Measurements from ENCODE around the gene ZKSCAN3. TPM values are rescaled to one million over a fixed set of nuclear protein-coding genes. Genes with fewer than 3 reads are reported as not detected.

Gene ZKSCAN3
- total RNA-seq, 2 experiments from 2014 or later: 2.2 to 2.7 TPM

DNA sequence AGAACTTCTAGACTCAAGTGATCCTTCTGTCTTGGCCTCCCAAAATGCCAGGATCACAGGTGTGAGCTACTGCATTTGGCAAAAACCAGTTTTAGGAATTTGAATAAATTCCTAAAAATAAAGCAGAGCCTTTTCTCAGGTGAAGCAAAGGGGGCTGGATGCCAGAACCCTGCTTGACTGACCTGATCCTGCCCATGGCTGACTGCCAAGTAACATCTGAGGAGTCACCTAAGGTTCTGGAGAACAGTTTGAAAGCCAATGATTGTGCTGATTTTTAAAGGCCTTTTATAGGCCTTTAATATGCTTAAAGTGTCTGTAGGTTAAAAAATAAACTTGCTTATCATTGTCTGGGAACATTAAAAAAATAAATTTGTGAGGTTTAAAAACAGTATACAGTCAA, 63.9 kb downstream of the ZKSCAN3 start:
- peaks cover 16% of the 10 kb centered on the region for H3K27me3 Mint-ChIP-seq
- ChIA-PET POLR2A (no interaction called here), CTCF (no interaction called here)
- no peak overlapping the region for H3K4me3 Mint-ChIP-seq
- intact Hi-C loops (cut with micrococcal nuclease): no loop called here
- H3K36me3 Mint-ChIP-seq: no peaks in the 10 kb centered on the region
- H3K27ac Mint-ChIP-seq: no peak overlapping the region
- no peaks in the 10 kb centered on the region for H3K9me3 Mint-ChIP-seq
- no peak for DNase-seq
- H3K4me1 Mint-ChIP-seq (ENCODE audit: low read depth): peaks cover 2% of the 10 kb centered on the region

Other genes with a start within 250 kb of the ZKSCAN3 start
- 1 to 10 TPM; 2.8 to 3.6 TPM for gene ZSCAN16, start 225.3 kb upstream of the ZKSCAN3 start, total RNA-seq
- gene ZKSCAN8, start 208.1 kb upstream of the ZKSCAN3 start, total RNA-seq: 10 to 100 TPM; 14.4 to 16.5 TPM
- gene ZSCAN9, start 124.7 kb upstream of the ZKSCAN3 start, total RNA-seq: 1 to 10 TPM; 2.8 to 3.0 TPM
- 1 to 10 TPM; 3.7 to 3.8 TPM for gene ZKSCAN4, start 97.7 kb upstream of the ZKSCAN3 start, total RNA-seq
- gene NKAPL, start 90.7 kb upstream of the ZKSCAN3 start, total RNA-seq: not detected
- 1 to 10 TPM; 6.0 to 6.4 TPM for gene ZSCAN26, start 82.8 kb upstream of the ZKSCAN3 start, total RNA-seq
- 1 to 10 TPM; 1.6 to 1.9 TPM for gene PGBD1, start 68.4 kb upstream of the ZKSCAN3 start, total RNA-seq
- gene ZSCAN31, start 13.8 kb upstream of the ZKSCAN3 start, total RNA-seq: 1 to 10 TPM in 1 of 2 experiments, under 1 TPM in 1; 0.77 to 1.6 TPM
- gene ZSCAN12, start 49.8 kb downstream of the ZKSCAN3 start, total RNA-seq: 1 to 10 TPM; 4.1 to 4.4 TPM
- 1 to 10 TPM in 1 of 2 experiments, under 1 TPM in 1; 0.83 to 1.1 TPM for gene ZSCAN23, start 93.5 kb downstream of the ZKSCAN3 start, total RNA-seq
- gene GPX6, start 165.8 kb downstream of the ZKSCAN3 start, total RNA-seq: not detected
- not detected for gene GPX5, start 175.9 kb downstream of the ZKSCAN3 start, total RNA-seq